ENCODE results near the gene ASCL3. TPM values are rescaled to one million over a fixed set of nuclear protein-coding genes. Genes with fewer than 3 reads are reported as not detected.

The ASCL3 gene
- polyA plus RNA-seq, 2 of the 4 experiments (the other 2 are of a cell fraction): not detected

DNA sequence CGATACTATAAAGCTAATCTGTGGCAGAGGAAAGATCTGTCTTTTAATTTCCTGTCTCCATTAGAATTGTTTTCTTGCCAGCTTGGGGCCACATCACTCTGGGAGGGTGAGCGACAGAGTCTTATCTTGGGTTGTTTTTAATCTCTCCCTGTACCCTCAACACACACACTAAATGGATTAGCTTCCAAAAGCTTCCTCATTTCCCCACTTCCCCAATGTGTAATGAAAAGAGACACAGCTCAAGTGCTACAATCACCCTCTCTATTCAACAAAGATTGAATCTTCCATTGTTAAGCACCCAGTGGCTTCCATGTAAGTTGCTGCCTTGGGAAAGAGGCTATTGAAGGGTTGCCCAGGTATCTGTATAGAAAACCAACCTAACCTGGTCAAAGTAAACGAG is 6.1 kb upstream of the ASCL3 start:
- FAIRE-seq: no peak
- no peak for ATAC-seq
- H3K4me2 ChIP-seq: no peak overlapping the region
- no peaks in the 10 kb centered on the region for H3K9me3 ChIP-seq
- POLR2A ChIA-PET: interaction anchor here (0.6 kb wide), 1 partner anchor 1356 kb away, joined by 4 read pairs; the partner anchor contains the start of gene ADM
- DNase-seq (ENCODE audit: low read depth in 1 of 2, low spot score in 1 of 2): no peak
- TF ChIP-seq SMC3 (IDR thresholded peaks at IDR 0.05): no peak
- no peak for TF ChIP-seq TFCP2L1 (CRISPR knock-in tag; IDR thresholded peaks at IDR 0.05)
- TF ChIP-seq, protein P1, sequence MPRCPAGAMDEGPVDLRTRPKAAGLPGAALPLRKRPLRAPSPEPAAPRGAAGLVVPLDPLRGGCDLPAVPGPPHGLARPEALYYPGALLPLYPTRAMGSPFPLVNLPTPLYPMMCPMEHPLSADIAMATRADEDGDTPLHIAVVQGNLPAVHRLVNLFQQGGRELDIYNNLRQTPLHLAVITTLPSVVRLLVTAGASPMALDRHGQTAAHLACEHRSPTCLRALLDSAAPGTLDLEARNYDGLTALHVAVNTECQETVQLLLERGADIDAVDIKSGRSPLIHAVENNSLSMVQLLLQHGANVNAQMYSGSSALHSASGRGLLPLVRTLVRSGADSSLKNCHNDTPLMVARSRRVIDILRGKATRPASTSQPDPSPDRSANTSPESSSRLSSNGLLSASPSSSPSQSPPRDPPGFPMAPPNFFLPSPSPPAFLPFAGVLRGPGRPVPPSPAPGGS (IDR thresholded peaks at IDR 0.05): no peak
- no peak for TF ChIP-seq EP300 (IDR thresholded peaks at IDR 0.05)
- TF ChIP-seq, protein P2, sequence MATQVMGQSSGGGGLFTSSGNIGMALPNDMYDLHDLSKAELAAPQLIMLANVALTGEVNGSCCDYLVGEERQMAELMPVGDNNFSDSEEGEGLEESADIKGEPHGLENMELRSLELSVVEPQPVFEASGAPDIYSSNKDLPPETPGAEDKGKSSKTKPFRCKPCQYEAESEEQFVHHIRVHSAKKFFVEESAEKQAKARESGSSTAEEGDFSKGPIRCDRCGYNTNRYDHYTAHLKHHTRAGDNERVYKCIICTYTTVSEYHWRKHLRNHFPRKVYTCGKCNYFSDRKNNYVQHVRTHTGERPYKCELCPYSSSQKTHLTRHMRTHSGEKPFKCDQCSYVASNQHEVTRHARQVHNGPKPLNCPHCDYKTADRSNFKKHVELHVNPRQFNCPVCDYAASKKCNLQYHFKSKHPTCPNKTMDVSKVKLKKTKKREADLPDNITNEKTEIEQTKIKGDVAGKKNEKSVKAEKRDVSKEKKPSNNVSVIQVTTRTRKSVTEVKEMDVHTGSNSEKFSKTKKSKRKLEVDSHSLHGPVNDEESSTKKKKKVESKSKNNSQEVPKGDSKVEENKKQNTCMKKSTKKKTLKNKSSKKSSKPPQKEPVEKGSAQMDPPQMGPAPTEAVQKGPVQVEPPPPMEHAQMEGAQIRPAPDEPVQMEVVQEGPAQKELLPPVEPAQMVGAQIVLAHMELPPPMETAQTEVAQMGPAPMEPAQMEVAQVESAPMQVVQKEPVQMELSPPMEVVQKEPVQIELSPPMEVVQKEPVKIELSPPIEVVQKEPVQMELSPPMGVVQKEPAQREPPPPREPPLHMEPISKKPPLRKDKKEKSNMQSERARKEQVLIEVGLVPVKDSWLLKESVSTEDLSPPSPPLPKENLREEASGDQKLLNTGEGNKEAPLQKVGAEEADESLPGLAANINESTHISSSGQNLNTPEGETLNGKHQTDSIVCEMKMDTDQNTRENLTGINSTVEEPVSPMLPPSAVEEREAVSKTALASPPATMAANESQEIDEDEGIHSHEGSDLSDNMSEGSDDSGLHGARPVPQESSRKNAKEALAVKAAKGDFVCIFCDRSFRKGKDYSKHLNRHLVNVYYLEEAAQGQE (IDR thresholded peaks at IDR 0.05): no peak
- no peak for TF ChIP-seq MAFK (IDR thresholded peaks at IDR 0.05; ENCODE audit: partially characterized antibody)
- no peak for TF ChIP-seq POLR2AphosphoS2 (conservative IDR thresholded peaks at IDR 0.05; ENCODE audit: low read length)
- no peak for TF ChIP-seq BHLHE40 (IDR thresholded peaks at IDR 0.05; ENCODE audit: low read depth, low read length)
- TF ChIP-seq, protein P3, sequence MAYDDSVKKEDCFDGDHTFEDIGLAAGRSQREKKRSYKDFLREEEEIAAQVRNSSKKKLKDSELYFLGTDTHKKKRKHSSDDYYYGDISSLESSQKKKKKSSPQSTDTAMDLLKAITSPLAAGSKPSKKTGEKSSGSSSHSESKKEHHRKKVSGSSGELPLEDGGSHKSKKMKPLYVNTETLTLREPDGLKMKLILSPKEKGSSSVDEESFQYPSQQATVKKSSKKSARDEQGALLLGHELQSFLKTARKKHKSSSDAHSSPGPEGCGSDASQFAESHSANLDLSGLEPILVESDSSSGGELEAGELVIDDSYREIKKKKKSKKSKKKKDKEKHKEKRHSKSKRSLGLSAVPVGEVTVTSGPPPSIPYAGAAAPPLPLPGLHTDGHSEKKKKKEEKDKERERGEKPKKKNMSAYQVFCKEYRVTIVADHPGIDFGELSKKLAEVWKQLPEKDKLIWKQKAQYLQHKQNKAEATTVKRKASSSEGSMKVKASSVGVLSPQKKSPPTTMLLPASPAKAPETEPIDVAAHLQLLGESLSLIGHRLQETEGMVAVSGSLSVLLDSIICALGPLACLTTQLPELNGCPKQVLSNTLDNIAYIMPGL (CRISPR knock-in tag; IDR thresholded peaks at IDR 0.05; ENCODE audit: borderline replicate concordance): no peak
- TF ChIP-seq ZFP36 (IDR thresholded peaks at IDR 0.05; ENCODE audit: borderline replicate concordance, partially characterized antibody): no peak
- no peak for TF ChIP-seq ZNF302 (CRISPR knock-in tag; IDR thresholded peaks at IDR 0.05)
- TF ChIP-seq, protein P4, sequence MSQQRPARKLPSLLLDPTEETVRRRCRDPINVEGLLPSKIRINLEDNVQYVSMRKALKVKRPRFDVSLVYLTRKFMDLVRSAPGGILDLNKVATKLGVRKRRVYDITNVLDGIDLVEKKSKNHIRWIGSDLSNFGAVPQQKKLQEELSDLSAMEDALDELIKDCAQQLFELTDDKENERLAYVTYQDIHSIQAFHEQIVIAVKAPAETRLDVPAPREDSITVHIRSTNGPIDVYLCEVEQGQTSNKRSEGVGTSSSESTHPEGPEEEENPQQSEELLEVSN (IDR thresholded peaks at IDR 0.05; ENCODE audit: borderline replicate concordance, low read depth): no peak
- TF ChIP-seq, protein P5, sequence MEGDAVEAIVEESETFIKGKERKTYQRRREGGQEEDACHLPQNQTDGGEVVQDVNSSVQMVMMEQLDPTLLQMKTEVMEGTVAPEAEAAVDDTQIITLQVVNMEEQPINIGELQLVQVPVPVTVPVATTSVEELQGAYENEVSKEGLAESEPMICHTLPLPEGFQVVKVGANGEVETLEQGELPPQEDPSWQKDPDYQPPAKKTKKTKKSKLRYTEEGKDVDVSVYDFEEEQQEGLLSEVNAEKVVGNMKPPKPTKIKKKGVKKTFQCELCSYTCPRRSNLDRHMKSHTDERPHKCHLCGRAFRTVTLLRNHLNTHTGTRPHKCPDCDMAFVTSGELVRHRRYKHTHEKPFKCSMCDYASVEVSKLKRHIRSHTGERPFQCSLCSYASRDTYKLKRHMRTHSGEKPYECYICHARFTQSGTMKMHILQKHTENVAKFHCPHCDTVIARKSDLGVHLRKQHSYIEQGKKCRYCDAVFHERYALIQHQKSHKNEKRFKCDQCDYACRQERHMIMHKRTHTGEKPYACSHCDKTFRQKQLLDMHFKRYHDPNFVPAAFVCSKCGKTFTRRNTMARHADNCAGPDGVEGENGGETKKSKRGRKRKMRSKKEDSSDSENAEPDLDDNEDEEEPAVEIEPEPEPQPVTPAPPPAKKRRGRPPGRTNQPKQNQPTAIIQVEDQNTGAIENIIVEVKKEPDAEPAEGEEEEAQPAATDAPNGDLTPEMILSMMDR (IDR thresholded peaks at IDR 0.05): no peak
- TF ChIP-seq RNF2 (IDR thresholded peaks at IDR 0.05; ENCODE audit: borderline replicate concordance, low read depth): no peak
- TF ChIP-seq, protein P6, sequence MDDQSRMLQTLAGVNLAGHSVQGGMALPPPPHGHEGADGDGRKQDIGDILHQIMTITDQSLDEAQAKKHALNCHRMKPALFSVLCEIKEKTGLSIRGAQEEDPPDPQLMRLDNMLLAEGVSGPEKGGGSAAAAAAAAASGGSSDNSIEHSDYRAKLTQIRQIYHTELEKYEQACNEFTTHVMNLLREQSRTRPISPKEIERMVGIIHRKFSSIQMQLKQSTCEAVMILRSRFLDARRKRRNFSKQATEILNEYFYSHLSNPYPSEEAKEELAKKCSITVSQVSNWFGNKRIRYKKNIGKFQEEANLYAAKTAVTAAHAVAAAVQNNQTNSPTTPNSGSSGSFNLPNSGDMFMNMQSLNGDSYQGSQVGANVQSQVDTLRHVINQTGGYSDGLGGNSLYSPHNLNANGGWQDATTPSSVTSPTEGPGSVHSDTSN (IDR thresholded peaks at IDR 0.05): no peak
- no peaks in the 10 kb centered on the region for H3K4me1 ChIP-seq
- no peak overlapping the region for H3K27ac ChIP-seq
- no peak overlapping the region for H3K4me3 ChIP-seq
- WGBS (ENCODE audit: missing lambda C conversion rate): 94% methylated on average over 3 of the region's 3 CpGs
- CTCF ChIA-PET: interaction anchor here (0.9 to 5.2 kb wide), 4 partner anchors 11 to 34 kb away, joined by 4 to 28 read pairs (median 12); no protein-coding TSS in a partner anchor
